CD4-positive, alpha-beta T cell treated with Interleukin-12 subunit alpha and Interleukin-12 subunit beta, for 1 hour (primary cell): Measurements from ENCODE around the gene KLF1.

Experiments
- DNase-seq: peaks from one replicate; pipeline ENCODE4 v3.0.0-alpha.2; 2020

Gene KLF1

GRCh38 chr19:12836529-12836863, 50.5 kb downstream of the KLF1 start:
- DNase-seq: no peak

DNA sequence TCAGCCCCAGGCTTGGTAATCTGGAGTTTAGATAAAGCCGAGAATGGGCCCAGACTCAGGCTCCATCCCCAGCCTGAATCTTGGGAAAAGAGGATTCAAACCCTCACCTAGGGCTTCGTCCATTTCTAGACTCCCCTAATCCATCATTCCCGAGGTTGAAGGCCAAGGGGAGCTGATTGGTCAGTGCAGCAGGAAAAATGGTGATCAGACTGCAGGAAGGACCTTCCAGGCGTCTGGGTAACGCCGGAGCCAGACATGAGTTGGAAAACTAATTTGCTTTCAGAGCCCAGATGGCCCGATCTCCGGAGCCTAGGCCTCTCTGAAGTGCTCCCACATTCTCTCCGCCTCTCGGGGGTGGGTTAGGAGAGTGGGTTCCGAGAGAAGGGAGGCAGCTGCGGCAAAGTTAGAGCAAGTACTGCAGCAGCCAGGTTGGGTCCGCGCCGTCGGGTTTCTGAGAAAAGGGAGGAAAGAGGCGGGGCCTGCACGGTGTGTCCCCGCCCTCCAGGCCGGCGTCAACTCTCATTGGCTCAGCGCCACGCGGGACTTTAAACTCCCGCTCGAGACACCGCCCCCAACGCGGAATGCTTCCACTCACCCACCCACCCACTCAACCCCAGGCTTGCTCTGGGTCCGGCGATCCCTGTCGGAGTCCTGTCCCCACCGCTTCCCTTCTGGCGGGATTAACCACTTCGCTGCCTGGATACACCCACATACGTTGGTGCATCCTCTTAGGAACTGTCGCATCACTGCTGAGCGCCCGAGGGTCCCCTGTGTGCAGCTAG, 51.8 kb downstream of the KLF1 start:
- DNase-seq: no peak

DNA sequence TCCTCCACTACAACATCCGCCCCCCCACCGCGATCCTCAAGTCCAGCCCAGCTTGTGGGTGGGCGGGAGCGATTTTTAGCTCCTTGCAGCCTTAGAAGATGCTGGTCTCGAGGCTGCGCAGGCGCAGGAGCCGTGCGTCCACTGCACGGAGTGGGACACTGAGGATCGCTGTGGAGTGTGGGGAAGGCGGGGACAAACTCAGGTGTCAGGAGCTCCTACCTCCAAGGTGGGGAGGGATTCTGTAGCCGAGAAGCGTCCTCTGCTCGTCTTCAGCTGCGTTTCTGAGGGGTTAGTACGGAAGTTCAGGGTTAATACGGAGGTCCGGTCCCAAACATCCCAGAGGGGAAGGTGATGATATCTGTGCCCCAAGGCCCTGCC, 52.4 kb downstream of the KLF1 start, which contains the start of gene RTBDN:
RTBDN (minus strand) TSS at position 14 of the 378 bp plus-strand sequence. CDS start 4,600 bp downstream, outside the sequence.
- no peak for DNase-seq
